ENCODE data around the gene FADS6. TPM values are rescaled to one million over a fixed set of nuclear protein-coding genes. Genes with fewer than 3 reads are reported as not detected.

FADS6 gene
- total RNA-seq, 1 experiment from 2014 or later = 1.2 TPM

DNA sequence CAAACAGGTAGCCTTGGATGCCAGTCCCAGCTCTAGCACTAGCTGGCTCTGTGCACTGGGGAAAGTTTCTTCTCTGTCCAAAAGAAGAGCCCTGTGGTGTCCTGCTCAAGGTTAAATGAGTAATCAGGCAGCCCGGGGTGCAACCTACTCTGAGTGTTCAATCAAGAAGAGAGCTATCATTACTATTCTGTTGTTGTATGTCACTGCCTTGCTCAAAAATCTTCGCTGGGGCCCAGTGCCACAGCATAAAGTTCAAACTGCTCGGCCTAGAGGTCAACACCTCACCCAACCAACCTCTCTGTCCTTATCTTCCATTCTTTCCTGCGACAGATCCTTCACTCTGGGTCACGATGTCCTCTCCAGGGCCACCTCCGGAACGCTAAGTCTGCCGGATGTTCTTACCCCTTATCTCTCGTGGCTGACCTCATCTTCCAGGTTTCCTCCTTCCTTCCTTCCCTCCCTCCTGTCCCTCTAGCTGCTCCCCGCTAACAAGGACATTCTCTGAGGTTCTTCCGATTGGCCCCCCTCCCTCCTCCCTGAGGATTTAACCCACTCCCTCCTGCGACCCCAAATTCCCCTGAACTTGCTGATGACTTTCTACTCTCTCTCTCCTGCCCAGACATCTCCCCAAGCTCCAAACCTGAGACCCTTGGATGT lies 25.1 kb downstream of the FADS6 start:
- no peak for DNase-seq
- Mint-ChIP-seq H3K27ac (peak overlapping the region in 1 of 3 experiments; percentile 0; a peak in 1 of 7 replicates), H3K9me3 (no peaks in the 10 kb centered on the region), H3K36me3 (ENCODE audit: insufficient read depth in 1 of 3, low read depth in 3 of 3) (peaks cover 1 to 29% (median 26%) of the 10 kb centered on the region in 3 experiments; a peak in 4 of 7 replicates), H3K27me3 (ENCODE audit: low read depth) (no peaks in the 10 kb centered on the region; the same call in 1 of the 2 replicates), H3K4me1 (peaks cover 19 to 28% of the 10 kb centered on the region in 2 experiments), H3K4me3 (no peak overlapping the region; a peak in 1 of 5 replicates)
- Histone ChIP-seq H3K4me1 (ENCODE audit: insufficient read depth, low read length) (0 out of 2 replicates have a peak, but pooled peaks cover 2% of the 10 kb centered on the region), H2AFZ (ENCODE audit: low read length) (no peak overlapping the region), H2BK12ac (ENCODE audit: insufficient read length, low read depth, low read length) (no peak overlapping the region), H4K20me1 (ENCODE audit: control insufficient read depth, insufficient read depth, insufficient read length) (no peaks in the 10 kb centered on the region), H3K4ac (ENCODE audit: low read depth, low read length) (no peak overlapping the region), H2AK5ac (ENCODE audit: insufficient read length, low read length) (no peak overlapping the region), H3K14ac (ENCODE audit: insufficient read depth, low read length) (no peak overlapping the region), H2BK15ac (ENCODE audit: low read depth, low read length) (no peak overlapping the region), H2BK20ac (ENCODE audit: low read depth, low read length, poor library complexity, severe bottlenecking) (no peak overlapping the region), H3K56ac (ENCODE audit: insufficient read length, low read depth, low read length) (no peak overlapping the region), H3K4me2 (ENCODE audit: insufficient read depth, insufficient read length, low read length) (no peak overlapping the region), H4K8ac (replicated peaks; ENCODE audit: insufficient read length, low read depth, low read length) (no peak overlapping the region), H3K27me3 (ENCODE audit: insufficient read depth, low read length) (no peaks in the 10 kb centered on the region), H4K5ac (ENCODE audit: insufficient read length, low read depth, low read length) (no peak overlapping the region), H3K23ac (ENCODE audit: insufficient read length, low read depth, low read length) (no peak overlapping the region), H3K79me2 (ENCODE audit: insufficient read depth, low read length) (no peaks in the 10 kb centered on the region), H2BK5ac (ENCODE audit: insufficient read length, low read length) (no peak overlapping the region), H3T11ph (ENCODE audit: low read length) (no peak overlapping the region), H3K23me2 (ENCODE audit: insufficient read length, low read depth, low read length, poor library complexity, severe bottlenecking) (peaks cover 8% of the 10 kb centered on the region), H3K9me3 (ENCODE audit: control insufficient read depth, low read depth, low read length) (no peaks in the 10 kb centered on the region), H4K91ac (ENCODE audit: insufficient read length, low read depth, low read length) (no peak overlapping the region), H3K9ac (ENCODE audit: extremely low read depth, insufficient read length, low read length) (no peak overlapping the region), H3K27ac (ENCODE audit: insufficient read length, low read depth, low read length) (no peak overlapping the region), H3K18ac (ENCODE audit: insufficient read length, low read depth, low read length) (no peak overlapping the region), H2BK120ac (ENCODE audit: low read depth, low read length, poor library complexity, severe bottlenecking) (no peak overlapping the region), H3K79me1 (ENCODE audit: insufficient read depth, low read depth, low read length, poor library complexity, severe bottlenecking) (no peaks in the 10 kb centered on the region)
- TF ChIP-seq, protein P1, sequence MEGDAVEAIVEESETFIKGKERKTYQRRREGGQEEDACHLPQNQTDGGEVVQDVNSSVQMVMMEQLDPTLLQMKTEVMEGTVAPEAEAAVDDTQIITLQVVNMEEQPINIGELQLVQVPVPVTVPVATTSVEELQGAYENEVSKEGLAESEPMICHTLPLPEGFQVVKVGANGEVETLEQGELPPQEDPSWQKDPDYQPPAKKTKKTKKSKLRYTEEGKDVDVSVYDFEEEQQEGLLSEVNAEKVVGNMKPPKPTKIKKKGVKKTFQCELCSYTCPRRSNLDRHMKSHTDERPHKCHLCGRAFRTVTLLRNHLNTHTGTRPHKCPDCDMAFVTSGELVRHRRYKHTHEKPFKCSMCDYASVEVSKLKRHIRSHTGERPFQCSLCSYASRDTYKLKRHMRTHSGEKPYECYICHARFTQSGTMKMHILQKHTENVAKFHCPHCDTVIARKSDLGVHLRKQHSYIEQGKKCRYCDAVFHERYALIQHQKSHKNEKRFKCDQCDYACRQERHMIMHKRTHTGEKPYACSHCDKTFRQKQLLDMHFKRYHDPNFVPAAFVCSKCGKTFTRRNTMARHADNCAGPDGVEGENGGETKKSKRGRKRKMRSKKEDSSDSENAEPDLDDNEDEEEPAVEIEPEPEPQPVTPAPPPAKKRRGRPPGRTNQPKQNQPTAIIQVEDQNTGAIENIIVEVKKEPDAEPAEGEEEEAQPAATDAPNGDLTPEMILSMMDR (conservative IDR thresholded peaks at IDR 0.05) = no peak
- no CpG with 5 or more reads among the region's 12 CpGs for WGBS (ENCODE audit: extremely low coverage, insufficient read length, low lambda C conversion rate)
